ENCODE measurements around the gene ADGRD1.

Gene ADGRD1

GRCh38 chr12:131038159-131038558, 84.5 kb downstream of the ADGRD1 start:
- no peak for TF ChIP-seq CTCF (IDR thresholded peaks at IDR 0.05; ENCODE audit: low read length)
- TF ChIP-seq EZH2 (IDR thresholded peaks at IDR 0.05; ENCODE audit: borderline replicate concordance, low read length) = no peak
- Histone ChIP-seq H3K79me2 (ENCODE audit: insufficient read depth, low read length) (no peaks in the 10 kb centered on the region), H3K27ac (ENCODE audit: low read depth, low read length, poor library complexity, severe bottlenecking) (no peak overlapping the region), H3K9ac (ENCODE audit: low read length) (no peak overlapping the region), H2AFZ (ENCODE audit: low read length) (no peak overlapping the region), H3K4me2 (ENCODE audit: low read length) (no peak overlapping the region), H4K20me1 (ENCODE audit: insufficient read depth, low read length) (no peaks in the 10 kb centered on the region), H3K4me3 (ENCODE audit: low read depth, low read length, poor library complexity, severe bottlenecking) (no peak overlapping the region), H3F3A (ENCODE audit: insufficient read depth, low read length) (no peaks in the 10 kb centered on the region), H3K4me1 (ENCODE audit: insufficient read depth, low read length, severe bottlenecking) (no peaks in the 10 kb centered on the region), H3K36me3 (ENCODE audit: insufficient read depth, low read length) (no peaks in the 10 kb centered on the region), H3K9me2 (ENCODE audit: low read depth, low read length) (no peaks in the 10 kb centered on the region), H3K9me3 (ENCODE audit: low read length) (no peaks in the 10 kb centered on the region), H3K27me3 (ENCODE audit: insufficient read depth, low read length) (no peaks in the 10 kb centered on the region)

GRCh38 chr12:131038961-131039950, 85.5 kb downstream of the ADGRD1 start:
- TF ChIP-seq CTCF (IDR thresholded peaks at IDR 0.05; ENCODE audit: low read length) (no peak), EZH2 (IDR thresholded peaks at IDR 0.05; ENCODE audit: borderline replicate concordance, low read length) (no peak)
- no peaks in the 10 kb centered on the region for H3F3A ChIP-seq (ENCODE audit: insufficient read depth, low read length)

DNA sequence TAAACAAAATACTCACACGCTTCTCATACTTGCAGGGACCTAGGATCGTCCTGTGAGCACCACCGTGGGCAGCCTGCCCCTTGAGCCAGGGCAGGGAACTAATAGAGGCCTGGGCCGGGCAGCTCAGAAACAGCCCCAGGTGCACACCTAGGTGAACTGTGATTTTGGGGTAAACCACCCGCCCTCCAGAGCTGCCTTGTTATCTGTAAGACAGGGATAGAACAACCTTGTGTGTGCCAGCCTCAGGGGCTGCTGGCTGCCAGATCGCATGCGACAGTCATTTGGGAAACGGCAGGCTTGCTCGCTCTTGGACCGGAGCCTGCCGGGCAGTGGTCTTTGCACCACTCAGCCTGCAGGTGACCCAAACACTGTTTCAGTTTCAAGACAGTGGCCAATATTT, 86.8 kb downstream of the ADGRD1 start:
- no peak for TF ChIP-seq EZH2 (IDR thresholded peaks at IDR 0.05; ENCODE audit: borderline replicate concordance, low read length)
- no peak for TF ChIP-seq CTCF (IDR thresholded peaks at IDR 0.05; ENCODE audit: low read length)
- Histone ChIP-seq H2AFZ (ENCODE audit: low read length) (no peak overlapping the region), H3K36me3 (ENCODE audit: insufficient read depth, low read length) (no peaks in the 10 kb centered on the region), H3K9me2 (ENCODE audit: low read depth, low read length) (no peaks in the 10 kb centered on the region), H3K27me3 (ENCODE audit: insufficient read depth, low read length) (no peaks in the 10 kb centered on the region), H4K20me1 (ENCODE audit: insufficient read depth, low read length) (no peaks in the 10 kb centered on the region), H3K9ac (ENCODE audit: low read length) (no peak overlapping the region), H3K79me2 (ENCODE audit: insufficient read depth, low read length) (no peaks in the 10 kb centered on the region), H3F3A (ENCODE audit: insufficient read depth, low read length) (no peaks in the 10 kb centered on the region), H3K4me3 (ENCODE audit: low read depth, low read length, poor library complexity, severe bottlenecking) (no peak overlapping the region), H3K4me2 (ENCODE audit: low read length) (no peak overlapping the region), H3K9me3 (ENCODE audit: low read length) (no peaks in the 10 kb centered on the region), H3K27ac (ENCODE audit: low read depth, low read length, poor library complexity, severe bottlenecking) (no peak overlapping the region), H3K4me1 (ENCODE audit: insufficient read depth, low read length, severe bottlenecking) (no peaks in the 10 kb centered on the region)

More at GRCh38 chr12:131038961-131039950, 85.5 kb downstream of the ADGRD1 start:
- Histone ChIP-seq H3K79me2 (ENCODE audit: insufficient read depth, low read length) (no peaks in the 10 kb centered on the region), H3K9me2 (ENCODE audit: low read depth, low read length) (no peaks in the 10 kb centered on the region), H3K4me1 (ENCODE audit: insufficient read depth, low read length, severe bottlenecking) (no peaks in the 10 kb centered on the region), H3K27me3 (ENCODE audit: insufficient read depth, low read length) (no peaks in the 10 kb centered on the region), H4K20me1 (ENCODE audit: insufficient read depth, low read length) (no peaks in the 10 kb centered on the region), H3K9me3 (ENCODE audit: low read length) (no peaks in the 10 kb centered on the region), H3K4me2 (ENCODE audit: low read length) (no peak overlapping the region), H3K9ac (ENCODE audit: low read length) (no peak overlapping the region), H3K27ac (ENCODE audit: low read depth, low read length, poor library complexity, severe bottlenecking) (no peak overlapping the region), H3K4me3 (ENCODE audit: low read depth, low read length, poor library complexity, severe bottlenecking) (no peak overlapping the region), H3K36me3 (ENCODE audit: insufficient read depth, low read length) (no peaks in the 10 kb centered on the region), H2AFZ (ENCODE audit: low read length) (no peak overlapping the region)

All from OCI-LY1 (cell line).